GM23338 (cell line): ENCODE data around the gene AOPEP.

Source experiments
- EZH2 ChIP-seq: fragments of 200-600 bp; sonication (generic); IDR thresholded peaks from one replicate; pipeline ENCODE4 v1.8.0; 2017; ENCODE audit warnings: antibody characterized with exemption, mild to moderate bottlenecking, low read depth; ENCODE audit not compliant: unreplicated experiment
- EZH2phosphoT487 ChIP-seq: fragments of 200-600 bp; sonication (generic); IDR thresholded peaks from one replicate; pipeline ENCODE4 v1.8.1; 2018; ENCODE audit warnings: antibody characterized with exemption; ENCODE audit not compliant: unreplicated experiment
- JUNB ChIP-seq: IDR thresholded peaks from one replicate; pipeline ENCODE4 v1.6.1; 2016; ENCODE audit warnings: antibody characterized with exemption; ENCODE audit not compliant: unreplicated experiment
- POLR2AphosphoS5 ChIP-seq: IDR thresholded peaks from 2 replicates; pipeline ENCODE4 v1.6.1; 2016; ENCODE audit warnings: antibody characterized with exemption, low read depth
- TF ChIP-seq, protein P1 (sequence below), 2 experiments: fragments of 200-600 bp in 1 of 2; sonication (generic) in 1 of 2; conservative IDR thresholded peaks; 2 replicates each; pipeline versions ENCODE4 v1.5.1 to v1.6.1; 2016 to 2017; ENCODE audit warnings: antibody characterized with exemption in 2 of 2, low read depth in 2 of 2, mild to moderate bottlenecking in 2 of 2, moderate library complexity in 1 of 2

DNA sequence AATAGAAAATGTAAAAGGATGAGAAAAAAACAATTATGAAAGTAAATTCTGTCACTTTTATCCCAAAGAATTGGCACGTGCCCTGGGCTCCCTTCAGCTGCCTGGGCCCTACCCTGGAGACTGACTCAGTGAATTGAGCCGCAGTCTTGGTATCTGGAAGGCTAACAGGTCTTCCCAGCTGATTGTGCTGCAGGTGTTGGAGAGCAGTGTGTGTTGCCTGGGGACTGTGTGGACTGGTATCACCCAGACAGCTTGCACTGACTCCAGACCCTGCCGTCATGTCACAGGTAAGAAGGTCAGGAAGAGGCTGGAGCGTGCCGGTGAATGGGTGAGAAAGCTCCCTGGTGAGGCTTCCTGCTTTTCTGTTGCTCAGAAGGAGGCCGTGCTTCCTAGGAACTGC is 83.3 kb downstream of the AOPEP start:
- TF ChIP-seq, protein P1, sequence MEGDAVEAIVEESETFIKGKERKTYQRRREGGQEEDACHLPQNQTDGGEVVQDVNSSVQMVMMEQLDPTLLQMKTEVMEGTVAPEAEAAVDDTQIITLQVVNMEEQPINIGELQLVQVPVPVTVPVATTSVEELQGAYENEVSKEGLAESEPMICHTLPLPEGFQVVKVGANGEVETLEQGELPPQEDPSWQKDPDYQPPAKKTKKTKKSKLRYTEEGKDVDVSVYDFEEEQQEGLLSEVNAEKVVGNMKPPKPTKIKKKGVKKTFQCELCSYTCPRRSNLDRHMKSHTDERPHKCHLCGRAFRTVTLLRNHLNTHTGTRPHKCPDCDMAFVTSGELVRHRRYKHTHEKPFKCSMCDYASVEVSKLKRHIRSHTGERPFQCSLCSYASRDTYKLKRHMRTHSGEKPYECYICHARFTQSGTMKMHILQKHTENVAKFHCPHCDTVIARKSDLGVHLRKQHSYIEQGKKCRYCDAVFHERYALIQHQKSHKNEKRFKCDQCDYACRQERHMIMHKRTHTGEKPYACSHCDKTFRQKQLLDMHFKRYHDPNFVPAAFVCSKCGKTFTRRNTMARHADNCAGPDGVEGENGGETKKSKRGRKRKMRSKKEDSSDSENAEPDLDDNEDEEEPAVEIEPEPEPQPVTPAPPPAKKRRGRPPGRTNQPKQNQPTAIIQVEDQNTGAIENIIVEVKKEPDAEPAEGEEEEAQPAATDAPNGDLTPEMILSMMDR (conservative IDR thresholded peaks at IDR 0.05; ENCODE audit: low read depth in 2 of 2), result no peak
- TF ChIP-seq POLR2AphosphoS5, result no peak
- TF ChIP-seq JUNB, result no peak
- TF ChIP-seq EZH2phosphoT487, result no peak
- no peak for TF ChIP-seq EZH2
